NOMO-1 treated with dmso at 0.1 percent for 144 hours (cell line): ENCODE data around the gene ASB10.

Experiments
- DNase-seq: peaks from one replicate; lab custom pipeline; 2025; ENCODE audit not compliant: unreplicated experiment; lab: John Stamatoyannopoulos, UW

Gene ASB10

GRCh38 chr7:151211155-151211772 is 24.2 kb upstream of the ASB10 start:
- DNase-seq = no peak

DNA sequence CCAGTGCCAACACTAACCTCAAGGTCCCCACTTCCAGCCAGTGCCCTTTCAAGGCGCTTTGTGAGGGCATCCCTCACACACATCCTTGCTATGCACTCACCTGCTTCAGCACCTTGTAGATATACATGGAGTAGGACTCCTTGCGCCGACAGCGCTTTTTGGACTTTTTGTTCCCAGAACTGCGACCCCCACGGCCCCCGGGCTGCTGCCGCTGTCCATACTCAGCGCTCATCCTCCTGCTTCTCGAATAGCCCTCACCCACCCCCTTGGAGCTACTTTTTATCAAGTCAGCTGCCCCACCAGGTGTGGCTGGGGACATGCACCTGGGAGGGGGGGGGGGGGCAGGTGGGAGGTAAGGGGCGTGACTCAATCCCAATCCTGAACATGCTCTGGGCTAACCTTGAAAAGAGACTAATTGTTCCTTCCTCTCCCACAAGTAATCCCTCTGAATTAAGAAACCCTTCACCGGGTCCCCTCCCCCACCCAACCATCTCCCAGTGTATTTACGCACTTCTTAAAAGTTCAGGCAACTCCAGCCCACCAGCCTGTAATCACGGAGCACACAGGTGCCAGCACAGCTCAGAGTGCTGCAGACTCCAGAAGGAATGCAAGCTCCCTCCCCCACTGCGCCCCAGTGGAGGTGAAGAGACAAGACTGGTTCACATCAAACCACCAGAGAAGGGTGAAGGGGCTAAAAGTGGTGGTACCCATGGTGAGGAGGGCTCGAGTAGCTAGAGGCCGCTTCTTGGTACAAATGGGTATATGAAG is 23.2 kb upstream of the ASB10 start, which contains the start of gene H2BK1:
H2BK1 (minus strand) TSS at position 402 of the 768 bp plus-strand sequence; CDS start at position 232, 170 bp downstream.
- DNase-seq = no peak

GRCh38 chr7:151209588-151209987 is 22.5 kb upstream of the ASB10 start:
- no peak for DNase-seq

- DNase-seq = no peak
Measured at GRCh38 chr7:151208253-151208862, 21.3 kb upstream of the ASB10 start.

GRCh38 chr7:151207804-151208203 is 20.8 kb upstream of the ASB10 start:
- DNase-seq = no peak

GRCh38 chr7:151207315-151207714 is 20.3 kb upstream of the ASB10 start:
- no peak for DNase-seq

DNA sequence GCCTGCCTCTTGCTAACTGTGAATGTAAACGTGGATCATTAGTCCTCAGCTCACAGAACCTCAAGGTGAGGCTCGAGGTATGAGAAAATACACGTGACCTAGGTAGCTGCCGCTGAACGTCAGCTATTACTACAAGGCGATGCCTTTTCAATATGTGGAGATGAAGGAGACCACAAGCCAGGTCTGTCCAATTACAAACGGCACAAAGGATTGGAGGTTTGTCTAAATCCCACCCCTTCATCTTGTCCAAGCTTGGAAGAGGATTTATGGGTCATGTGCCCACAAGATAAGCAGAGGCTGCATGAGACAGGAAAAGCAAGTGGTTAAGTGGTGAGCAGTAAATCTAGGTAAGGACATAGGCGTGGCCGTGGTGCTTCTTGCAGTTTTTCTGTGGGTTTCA is 19.9 kb upstream of the ASB10 start:
- no peak for DNase-seq

DNA sequence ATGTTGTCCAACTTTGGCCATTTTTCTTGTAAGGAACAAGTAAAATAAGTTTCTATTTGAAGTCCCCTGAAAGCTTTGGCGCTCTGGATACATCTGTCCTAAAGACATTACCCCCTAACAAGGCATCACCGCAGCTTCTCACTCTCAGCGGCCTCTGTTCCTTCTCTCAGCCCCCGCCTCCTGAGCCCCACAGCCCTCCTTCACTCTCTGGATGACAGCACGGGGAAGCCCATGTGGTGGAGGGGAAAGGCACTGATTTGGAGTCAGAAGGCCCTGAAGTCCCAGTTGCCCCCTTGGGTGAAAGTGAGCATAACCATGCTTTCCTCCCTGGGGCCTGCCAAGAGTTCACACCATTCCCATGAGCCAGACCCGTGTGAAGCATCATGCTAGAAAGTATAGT is 18.7 kb upstream of the ASB10 start:
- no peak for DNase-seq

DNA sequence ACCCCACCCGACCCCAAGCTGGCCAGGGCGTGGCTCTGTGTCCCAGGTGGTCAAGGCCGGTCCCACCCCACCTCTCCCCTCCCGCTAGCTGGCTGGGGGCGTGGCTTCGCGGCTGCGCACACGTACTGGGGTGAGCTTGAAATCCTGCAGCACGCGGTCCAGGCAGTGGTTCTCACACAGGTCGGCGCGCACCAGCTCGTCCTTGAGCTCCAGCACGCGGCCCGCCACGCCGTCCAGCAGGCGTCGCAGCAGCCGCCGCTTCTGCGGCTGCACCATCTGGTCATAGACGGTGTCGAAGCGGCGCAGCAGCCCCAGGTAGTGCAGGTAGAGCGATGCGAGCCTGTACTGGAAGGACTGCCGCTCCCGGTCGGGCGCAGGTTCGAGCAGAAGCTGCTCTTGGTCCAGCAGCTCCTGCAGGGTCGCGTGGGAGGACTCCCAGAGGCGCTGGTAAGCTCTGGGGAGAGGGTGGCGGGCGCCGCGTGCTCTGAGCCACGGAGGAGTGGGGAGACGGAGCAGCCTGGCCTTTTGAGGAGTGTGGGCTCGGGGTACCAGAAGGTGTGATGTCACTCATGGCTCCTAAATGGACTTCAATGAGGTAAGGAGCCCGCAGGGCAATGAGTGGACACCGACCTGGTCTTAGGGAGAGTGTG is 17.5 kb upstream of the ASB10 start:
- DNase-seq = no peak

DNA sequence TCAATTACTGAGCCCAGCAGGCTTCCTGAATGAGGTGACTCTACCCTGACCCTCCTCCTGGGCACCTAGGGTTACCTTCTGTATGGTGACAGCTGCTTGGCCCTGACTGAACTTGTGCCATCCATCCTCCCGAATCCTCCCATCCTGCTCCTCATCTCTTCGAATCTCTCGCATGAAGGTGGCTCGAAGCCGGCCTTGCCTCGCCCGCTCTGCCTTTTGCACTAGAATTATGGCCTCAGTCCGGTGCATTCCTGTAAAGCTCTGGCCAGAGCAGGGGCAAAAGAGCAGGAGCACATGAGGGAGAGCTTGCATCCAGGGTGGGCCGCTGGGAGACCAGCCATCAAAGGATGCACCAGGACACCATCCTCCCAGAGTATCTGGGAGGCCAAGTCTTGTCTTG is 15.8 kb upstream of the ASB10 start:
- no peak for DNase-seq

- DNase-seq = no peak
Measured at GRCh38 chr7:151201751-151202150, 14.7 kb upstream of the ASB10 start.

DNA sequence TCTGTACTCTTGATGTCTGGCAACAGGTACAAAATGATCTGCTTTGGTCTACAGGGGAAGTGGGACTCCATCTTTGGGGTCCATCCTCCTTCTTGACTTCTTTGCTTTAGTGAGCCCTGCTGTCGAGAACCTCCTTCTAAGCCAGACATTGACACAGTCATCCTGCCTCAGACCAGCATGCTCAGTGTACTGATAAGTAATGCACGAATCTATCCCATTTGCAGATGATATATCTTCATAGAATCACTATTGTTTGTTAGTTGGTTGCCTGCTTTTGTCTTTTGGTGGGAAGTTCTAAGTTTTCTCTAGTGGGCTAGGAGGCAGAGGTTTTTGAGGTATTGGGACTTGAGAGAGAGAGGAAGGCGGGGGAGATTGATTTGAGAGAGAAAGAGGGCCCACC is 14.3 kb upstream of the ASB10 start:
- no peak for DNase-seq

- DNase-seq = no peak
Measured at GRCh38 chr7:151198945-151199848, 12.1 kb upstream of the ASB10 start.

DNA sequence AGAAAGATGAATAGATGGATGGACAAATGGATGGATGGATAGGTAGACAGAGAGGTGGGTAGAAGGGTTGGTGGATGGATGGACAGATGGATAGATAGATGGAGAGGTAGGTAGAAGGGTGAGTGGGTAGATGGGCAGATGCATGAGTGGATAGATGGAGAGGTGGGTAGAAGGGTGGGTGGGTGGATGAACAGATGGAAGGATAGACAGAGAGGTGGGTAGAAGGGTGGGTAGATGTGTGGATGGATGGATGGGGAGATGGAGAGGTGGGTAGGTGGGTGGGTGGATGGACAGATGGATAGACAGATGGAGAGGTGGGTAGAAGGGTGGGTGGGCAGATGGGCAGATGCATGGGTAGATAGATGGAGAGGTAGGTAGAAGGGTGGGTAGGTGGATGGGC is 10.9 kb upstream of the ASB10 start:
- no peak for DNase-seq

DNA sequence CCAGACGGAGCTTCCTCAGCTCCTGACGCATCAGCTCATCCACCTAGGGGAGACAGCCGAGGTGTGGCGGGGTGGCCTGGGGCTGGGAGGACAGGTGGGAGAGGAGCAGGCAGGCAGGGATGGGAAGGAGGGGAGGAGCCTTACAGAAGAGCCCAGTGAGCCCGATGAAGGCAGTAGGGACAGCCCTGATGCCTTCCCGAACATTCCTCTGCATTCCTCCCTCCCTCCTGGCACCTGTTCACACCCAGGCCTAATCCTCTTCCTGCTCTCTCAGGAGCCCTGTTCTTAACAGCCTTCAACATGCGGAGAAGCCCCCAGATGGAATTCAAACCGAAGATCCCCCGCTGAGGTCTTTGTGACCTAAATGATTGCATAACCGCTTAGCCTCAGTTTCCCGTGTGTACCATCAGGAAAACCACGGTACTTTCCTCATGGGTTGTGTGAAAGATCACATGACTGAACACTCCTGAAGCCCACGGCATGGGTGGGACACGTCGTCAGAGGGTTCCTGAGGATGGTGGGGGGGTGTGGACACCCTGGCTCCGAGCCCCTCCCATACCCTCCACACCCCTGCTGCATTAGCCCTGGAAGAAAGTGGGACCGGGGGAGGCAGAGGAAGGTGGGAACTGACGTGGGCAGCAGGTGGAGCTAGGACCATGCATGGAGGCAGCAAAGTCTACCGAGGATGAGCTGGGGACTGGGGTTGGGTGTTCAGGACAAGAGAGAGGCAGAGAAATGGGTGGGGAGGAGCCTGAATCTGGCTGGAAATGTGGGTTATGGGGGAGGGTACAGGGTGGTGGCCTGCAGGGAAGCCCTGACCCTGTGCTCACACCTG is 8.8 kb upstream of the ASB10 start:
- no peak for DNase-seq

- DNase-seq = no peak
Measured at GRCh38 chr7:151194188-151194587, 7.1 kb upstream of the ASB10 start.

DNA sequence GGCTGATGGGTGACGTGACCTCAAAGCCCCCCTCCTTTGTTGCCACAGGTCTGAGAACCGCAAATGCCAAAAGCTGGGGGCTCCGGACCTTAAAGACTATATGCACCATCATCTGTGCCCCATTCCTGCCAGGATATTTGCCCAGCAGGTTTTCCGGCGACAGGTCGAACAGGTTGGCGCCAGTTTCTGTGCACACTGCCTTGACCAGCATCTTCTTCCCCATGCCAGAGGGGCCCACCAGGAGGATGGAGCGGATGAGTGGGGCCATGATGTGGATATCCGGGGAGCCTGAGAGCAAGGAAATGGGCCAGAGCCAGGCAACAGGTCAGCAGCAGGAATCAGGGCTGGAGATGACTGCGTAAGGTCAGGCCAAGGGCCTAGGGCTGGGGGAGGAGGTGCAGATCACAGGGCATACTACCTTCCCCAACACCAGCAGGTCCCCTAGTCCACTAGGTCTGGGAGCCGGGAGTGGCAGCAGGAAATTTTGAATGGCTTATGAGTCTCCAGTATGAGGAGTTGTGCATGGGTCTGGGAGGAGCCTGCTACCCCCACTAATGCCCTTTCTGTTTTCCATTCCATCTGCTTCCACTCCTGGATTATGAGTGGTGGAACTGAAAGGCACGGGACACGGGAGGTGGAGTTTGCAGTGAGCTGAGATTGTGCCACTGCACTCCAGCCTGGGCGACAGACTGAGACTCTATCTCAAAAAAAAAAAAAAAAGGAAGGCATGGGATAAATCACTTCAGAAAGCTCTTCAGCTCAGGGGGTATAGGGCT is 6.3 kb upstream of the ASB10 start:
- DNase-seq = no peak

DNA sequence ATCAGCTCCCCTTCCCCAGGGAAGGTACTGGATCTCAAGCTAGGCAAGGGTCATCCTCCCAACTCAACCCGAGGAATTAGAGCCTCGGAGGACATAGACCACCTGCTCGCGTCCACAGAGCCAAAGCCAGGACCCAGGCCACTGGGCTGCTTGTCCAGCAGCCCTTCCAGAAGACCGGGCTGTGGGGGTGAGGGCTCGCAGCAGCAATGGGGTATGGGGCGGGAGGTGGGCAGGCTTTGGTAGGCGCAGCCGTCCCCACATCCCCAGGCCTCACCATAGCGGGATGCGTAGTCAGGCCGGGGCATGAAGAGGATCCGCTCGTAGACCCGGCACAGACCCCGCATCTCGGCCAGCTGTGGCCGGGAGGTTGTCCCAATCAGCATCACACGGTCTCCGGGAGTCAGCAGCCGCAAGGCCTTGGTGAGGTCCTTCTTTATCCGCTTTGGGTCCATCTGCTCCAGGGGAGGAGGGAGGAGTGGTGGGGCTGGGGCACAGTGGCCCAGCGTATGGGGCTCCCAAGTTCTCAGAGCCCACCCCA is 5.0 kb upstream of the ASB10 start:
- DNase-seq = no peak

DNA sequence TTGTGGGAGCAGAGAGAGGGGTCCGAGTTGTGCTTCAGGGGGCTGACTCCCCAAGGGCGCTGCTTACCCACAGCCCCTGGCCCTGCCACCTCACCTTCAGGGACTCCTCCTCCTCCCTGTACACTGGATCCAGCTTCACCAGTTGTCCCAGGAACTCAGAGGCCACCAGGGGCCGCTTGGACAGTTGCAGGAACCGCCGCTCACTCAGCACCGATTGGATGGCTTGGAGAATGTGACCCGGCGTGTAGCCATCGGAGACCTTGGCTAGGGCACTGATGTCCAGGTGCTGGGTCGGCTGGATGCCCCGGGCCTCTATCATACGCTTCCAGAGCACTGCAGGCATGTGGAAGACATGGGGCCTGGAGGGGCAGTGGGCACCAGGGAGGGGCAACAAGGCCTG is 4.5 kb upstream of the ASB10 start:
- no peak for DNase-seq
